ENCODE results near the gene SRD5A3. TPM values are rescaled to one million over a fixed set of nuclear protein-coding genes. Genes with fewer than 3 reads are reported as not detected.
A peak's percentile ranks its signal among the peaks of the same experiment; 100 is the strongest.

SRD5A3 gene
- total and polyA plus RNA-seq, 9 of the 15 experiments (the other 6 are each of a cell fraction or from before 2014, with no cell fraction given), result 2.5 to 37.0 (median 13.3) TPM

GRCh38 chr4:55345980-55346850, at the start of gene SRD5A3 (continued):
- TF ChIP-seq CBFB (CRISPR knock-in tag; IDR thresholded peaks at IDR 0.05) (no peak), ZNF217 (CRISPR knock-in tag; IDR thresholded peaks at IDR 0.05) (no peak), EP400 (IDR thresholded peaks at IDR 0.05) (peak; percentile 86), SFPQ (IDR thresholded peaks at IDR 0.05; ENCODE audit: low read depth, low read length) (no peak), SNAPC5 (CRISPR knock-in tag; IDR thresholded peaks at IDR 0.05) (no peak), CGGBP1 (CRISPR knock-in tag; IDR thresholded peaks at IDR 0.05) (no peak), ZNF134 (CRISPR knock-in tag; conservative IDR thresholded peaks at IDR 0.05) (no peak), SNRNP70 (optimal IDR thresholded peaks at IDR 0.05; ENCODE audit: low read depth, low read length) (no peak), CREB3L1 (IDR thresholded peaks at IDR 0.05; ENCODE audit: borderline replicate concordance, low read depth) (peak; percentile 89; the same call in 1 of the 2 replicates), SMARCA5 (IDR thresholded peaks at IDR 0.05) (no peak), SREBF1 (IDR thresholded peaks at IDR 0.05; ENCODE audit: borderline replicate concordance, low read depth, low read length) (no peak), CREBBP (IDR thresholded peaks at IDR 0.05; ENCODE audit: low read depth, low read length) (no peak), SREBF2 (CRISPR knock-in tag; IDR thresholded peaks at IDR 0.05) (no peak), REST (IDR thresholded peaks at IDR 0.05; ENCODE audit: borderline replicate concordance) (peak; percentile 72), REST (CRISPR knock-in tag; IDR thresholded peaks at IDR 0.05; ENCODE audit: low read depth) (peak; percentile 64; the same call in 1 of the 2 replicates), ESRRB (CRISPR knock-in tag; IDR thresholded peaks at IDR 0.05; ENCODE audit: borderline replicate concordance) (no peak)
